K562 (cell line): Measurements from ENCODE around the gene MME. TPM values are rescaled to one million over a fixed set of nuclear protein-coding genes. Genes with fewer than 3 reads are reported as not detected.

Experiments
- ATF3 ChIP-seq, 2 experiments: fragments of 450-650 bp in 1 of 2; sonication (generic) in 1 of 2; formaldehyde crosslinking in 1 of 2; IDR thresholded peaks in 1 of 2; conservative IDR thresholded peaks in 1 of 2; 2 replicates each; pipeline versions ENCODE4 v1.6.1 to v1.8.1; 2016 to 2023; ENCODE audit warnings: mild to moderate bottlenecking in 2 of 2, moderate library complexity in 2 of 2, inconsistent platforms in 1 of 2, missing genetic modification reagents in 1 of 2
- CCAR2 ChIP-seq: fragments of 200-400 bp; formaldehyde crosslinking; IDR thresholded peaks from 2 replicates; pipeline ENCODE4 v1.6.1; 2017; ENCODE audit warnings: mild to moderate bottlenecking, low read depth, low read length
- CREBBP ChIP-seq: IDR thresholded peaks from one replicate; pipeline ENCODE4 v1.6.1; 2012; ENCODE audit warnings: low read depth, mild to moderate bottlenecking, control low read depth, inconsistent platforms, low read length
- E4F1 ChIP-seq: fragments of 250-450 bp; sonication (Bioruptor Pico); IDR thresholded peaks from 2 replicates; pipeline ENCODE4 v1.5.0; 2021; ENCODE audit warnings: mild to moderate bottlenecking, borderline replicate concordance
- ELF4 ChIP-seq: fragments of 450-650 bp; formaldehyde crosslinking; IDR thresholded peaks from 2 replicates; pipeline ENCODE4 v1.4.0; 2022; ENCODE audit warnings: missing genetic modification characterization
- ERF ChIP-seq: fragments of 450-650 bp; formaldehyde crosslinking; IDR thresholded peaks from 2 replicates; pipeline ENCODE4 v1.4.0; 2020; ENCODE audit warnings: mild to moderate bottlenecking, mixed read lengths
- GTF2A2 ChIP-seq: IDR thresholded peaks from 2 replicates; pipeline ENCODE4 v1.6.1; 2016; ENCODE audit warnings: mild to moderate bottlenecking, missing genetic modification characterization, missing compliant biosample characterization
- HDAC1 ChIP-seq, 2 experiments: fragments of 450-650 bp; IDR thresholded peaks; 2 replicates each; pipeline ENCODE4 v1.6.1; 2016 to 2017; ENCODE audit warnings: inconsistent platforms in 1 of 2, mild to moderate bottlenecking in 1 of 2, moderate library complexity in 1 of 2
- HEY1 ChIP-seq: fragments of 250-450 bp; sonication (Bioruptor Pico); IDR thresholded peaks from 2 replicates; pipeline ENCODE4 v1.5.0; 2020; ENCODE audit warnings: mild to moderate bottlenecking, moderate library complexity, borderline replicate concordance
- MBD2 ChIP-seq: sonication (generic); IDR thresholded peaks from 2 replicates; pipeline ENCODE4 v1.6.1; 2016; ENCODE audit warnings: low read depth, borderline replicate concordance
- MCM5 ChIP-seq: fragments of 450-650 bp; IDR thresholded peaks from 2 replicates; pipeline ENCODE4 v1.6.1; 2016; ENCODE audit warnings: low read depth
- NFXL1 ChIP-seq: fragments of 450-650 bp; formaldehyde crosslinking; IDR thresholded peaks from 2 replicates; pipeline ENCODE4 v1.4.0; 2021; ENCODE audit warnings: mild to moderate bottlenecking
- POLR2G ChIP-seq: fragments of 200-400 bp; formaldehyde crosslinking; IDR thresholded peaks from 2 replicates; pipeline ENCODE4 v1.6.1; 2017; ENCODE audit warnings: low read depth, mild to moderate bottlenecking, antibody characterized with exemption, low read length, moderate library complexity
- RNF219 ChIP-seq: fragments of 250-450 bp; sonication (Bioruptor Pico); IDR thresholded peaks from 2 replicates; pipeline ENCODE4 v1.5.0; 2022; ENCODE audit warnings: mild to moderate bottlenecking
- SIX5 ChIP-seq, 2 experiments: IDR thresholded peaks; 2 replicates each; pipeline ENCODE4 v1.6.1; 2011; ENCODE audit warnings: low read length in 2 of 2, borderline replicate concordance in 1 of 2, low read depth in 1 of 2, mild to moderate bottlenecking in 1 of 2, moderate library complexity in 1 of 2; ENCODE audit not compliant: insufficient read depth in 1 of 2
- SMC3 ChIP-seq: conservative IDR thresholded peaks from 2 replicates; pipeline ENCODE4 v1.6.1; 2011; ENCODE audit warnings: low read depth, low read length, improper control_type of control experiment; ENCODE audit not compliant: insufficient read depth
- TBL1XR1 ChIP-seq, 2 experiments: IDR thresholded peaks; 2 replicates each; pipeline ENCODE4 v1.6.1; 2012; ENCODE audit warnings: improper control_type of control experiment in 2 of 2, low read length in 2 of 2, mild to moderate bottlenecking in 1 of 2
- VEZF1 ChIP-seq: fragments of 200-800 bp; sonication (Bioruptor generic); IDR thresholded peaks from 2 replicates; pipeline ENCODE4 v1.6.1; 2017; ENCODE audit warnings: missing genetic modification characterization, missing compliant biosample characterization
- ZNF717 ChIP-seq: fragments of 250-450 bp; sonication (Bioruptor Pico); IDR thresholded peaks from 2 replicates; pipeline ENCODE4 v1.5.0; 2021
- ZZZ3 ChIP-seq: fragments of 450-650 bp; IDR thresholded peaks from 2 replicates; pipeline ENCODE4 v1.6.1; 2016; ENCODE audit warnings: antibody characterized with exemption, mild to moderate bottlenecking, moderate library complexity
- polyA plus RNA-seq, 8 experiments: library from polyadenylated mRNA; depleted of rRNA in 4 of 8; stranded (reverse) in 5 of 8; unstranded in 3 of 8; fragments of >200 nt; fragmentation: Nextera tagmentation in 2 of 8; fragmentation: Illumina TruSeq in 1 of 8; extraction: Ambion mirVana in 2 of 8; extraction: Trizol in 1 of 8; gene quantifications; 2 replicates each; pipeline versions ENCODE4 v1.2.1 to v1.2.3, GENCODE V29; 2011 to 2014; ENCODE audit warnings: inconsistent platforms in 1 of 8, missing spikeins in 1 of 8
- total RNA-seq, 7 experiments: library from RNA; depleted of rRNA in 6 of 7; stranded (reverse); fragments of >200 nt in 6 of 7; fragmentation: Illumina TruSeq in 2 of 7; extraction: Trizol in 2 of 7; gene quantifications; 2 replicates each; pipeline versions ENCODE4 v1.2.1 to v1.2.3, GENCODE V29; 2011 to 2021; ENCODE audit warnings: low replicate concordance in 1 of 7

MME gene
- total and polyA plus RNA-seq, 9 of the 15 experiments (the other 6 are each of a cell fraction or from before 2014, with no cell fraction given): 0.80 to 8.6 (median 2.5) TPM

GRCh38 chr3:155179437-155179827 lies 99.3 kb downstream of the MME start (continued):
- TF ChIP-seq CCAR2: no peak
- no peak for TF ChIP-seq NFXL1 (CRISPR knock-in tag)
- TF ChIP-seq ZNF717 (CRISPR knock-in tag): no peak
- TF ChIP-seq VEZF1 (CRISPR knock-in tag): 0 out of 2 replicates have a peak, but pooled peaks have one; percentile 12
- TF ChIP-seq MCM5: no peak
- no peak for TF ChIP-seq POLR2G
- TF ChIP-seq ERF: no peak
- no peak for TF ChIP-seq HEY1 (CRISPR knock-in tag)
- TF ChIP-seq TBL1XR1 (IDR thresholded peaks at IDR 0.05; ENCODE audit: low read length in 2 of 2): peak in 1 of 2 experiments; percentile 81; a peak in 2 of 4 replicates
- no peak for TF ChIP-seq RNF219 (CRISPR knock-in tag)
- TF ChIP-seq E4F1 (CRISPR knock-in tag): no peak
- TF ChIP-seq SIX5 (IDR thresholded peaks at IDR 0.05; ENCODE audit: borderline replicate concordance in 1 of 2, insufficient read depth in 1 of 2, low read depth in 1 of 2, low read length in 2 of 2): no peak
- TF ChIP-seq HDAC1 (IDR thresholded peaks at IDR 0.05): peak in 1 of 2 experiments; percentile 70; a peak in 2 of 4 replicates
- TF ChIP-seq SMC3: no peak
- no peak for TF ChIP-seq GTF2A2 (tag)
- TF ChIP-seq CREBBP: no peak
- TF ChIP-seq ATF3 (IDR thresholded peaks at IDR 0.05): no peak
- TF ChIP-seq ATF3 (CRISPR knock-in tag; conservative IDR thresholded peaks at IDR 0.05): no peak
- no peak; the same call in 1 of the 2 replicates for TF ChIP-seq MBD2
- TF ChIP-seq ZZZ3: no peak
- 0 out of 2 replicates have a peak, but pooled peaks have one; percentile 35 for TF ChIP-seq ELF4 (CRISPR knock-in tag)
